ENCODE measurements around the gene ASMTL.
"Not testable (repeated sequence)": the region's sequence is repeated elsewhere in the genome, so short reads cannot be mapped to it uniquely, and the experiment has no call there.

The ASMTL gene

DNA sequence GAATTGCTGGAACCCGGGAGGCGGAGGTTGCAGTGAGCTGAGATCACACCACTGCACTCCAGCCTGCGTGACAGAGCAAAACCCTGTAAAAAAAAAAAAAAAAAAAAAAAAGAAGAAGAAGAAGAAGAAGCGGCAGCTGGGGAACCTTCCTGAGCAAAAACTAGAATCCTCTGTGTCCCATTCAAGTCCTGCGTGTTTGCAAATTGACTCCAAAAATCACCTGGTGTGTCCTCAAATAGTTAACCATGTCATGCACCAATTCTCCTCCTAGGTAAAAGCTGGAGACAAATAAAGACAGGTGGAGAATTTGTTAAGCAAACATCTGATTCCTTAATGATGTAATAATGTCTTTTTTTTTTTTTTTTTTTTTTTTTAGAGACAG lies 31.9 kb upstream of the ASMTL start:
- peak overlapping the region; percentile 87 for H3K27ac ChIP-seq (replicated peaks)
- DNase-seq (ENCODE audit: low read depth in 1 of 2, low spot score in 1 of 2): no peak
- no peaks in the 10 kb centered on the region for H3K27me3 ChIP-seq (ENCODE audit: insufficient read depth, poor library complexity, severe bottlenecking)
- H3K4me3 ChIP-seq (replicated peaks; ENCODE audit: insufficient read depth, low read length): no peak overlapping the region
- TF ChIP-seq POLR2AphosphoS5 (IDR thresholded peaks at IDR 0.05; ENCODE audit: low read depth) (no peak), GABPA (IDR thresholded peaks at IDR 0.05; ENCODE audit: low read depth) (no peak), REST (IDR thresholded peaks at IDR 0.05; ENCODE audit: insufficient replicate concordance, low read depth) (no peak), CTCF (IDR thresholded peaks at IDR 0.05; ENCODE audit: insufficient read depth, low read length) (no peak), SPI1 (IDR thresholded peaks at IDR 0.05; ENCODE audit: borderline replicate concordance, low read depth) (no peak)

- TF ChIP-seq POLR2AphosphoS5 (IDR thresholded peaks at IDR 0.05; ENCODE audit: low read depth) (no peak), SPI1 (IDR thresholded peaks at IDR 0.05; ENCODE audit: borderline replicate concordance, low read depth) (no peak), CTCF (IDR thresholded peaks at IDR 0.05; ENCODE audit: insufficient read depth, low read length) (no peak), REST (IDR thresholded peaks at IDR 0.05; ENCODE audit: insufficient replicate concordance, low read depth) (no peak), GABPA (IDR thresholded peaks at IDR 0.05; ENCODE audit: low read depth) (no peak)
- Histone ChIP-seq H3K27me3 (ENCODE audit: insufficient read depth, poor library complexity, severe bottlenecking) (no peaks in the 10 kb centered on the region), H3K4me3 (replicated peaks; ENCODE audit: insufficient read depth, low read length) (no peak overlapping the region), H3K27ac (replicated peaks) (peak overlapping the region; percentile 87)
- no peak for DNase-seq (ENCODE audit: low read depth in 1 of 2, low spot score in 1 of 2)
Observed at GRCh38 chrX:1483843-1484637, 31.3 kb upstream of the ASMTL start.

GRCh38 chrX:1482530-1482928 lies 29.8 kb upstream of the ASMTL start:
- not testable (repeated sequence) for DNase-seq (ENCODE audit: low read depth in 1 of 2, low spot score in 1 of 2); H3K4me3 ChIP-seq (replicated peaks; ENCODE audit: insufficient read depth, low read length); H3K27me3 ChIP-seq (ENCODE audit: insufficient read depth, poor library complexity, severe bottlenecking)
- H3K27ac ChIP-seq (replicated peaks): peak overlapping the region; percentile 87

DNA sequence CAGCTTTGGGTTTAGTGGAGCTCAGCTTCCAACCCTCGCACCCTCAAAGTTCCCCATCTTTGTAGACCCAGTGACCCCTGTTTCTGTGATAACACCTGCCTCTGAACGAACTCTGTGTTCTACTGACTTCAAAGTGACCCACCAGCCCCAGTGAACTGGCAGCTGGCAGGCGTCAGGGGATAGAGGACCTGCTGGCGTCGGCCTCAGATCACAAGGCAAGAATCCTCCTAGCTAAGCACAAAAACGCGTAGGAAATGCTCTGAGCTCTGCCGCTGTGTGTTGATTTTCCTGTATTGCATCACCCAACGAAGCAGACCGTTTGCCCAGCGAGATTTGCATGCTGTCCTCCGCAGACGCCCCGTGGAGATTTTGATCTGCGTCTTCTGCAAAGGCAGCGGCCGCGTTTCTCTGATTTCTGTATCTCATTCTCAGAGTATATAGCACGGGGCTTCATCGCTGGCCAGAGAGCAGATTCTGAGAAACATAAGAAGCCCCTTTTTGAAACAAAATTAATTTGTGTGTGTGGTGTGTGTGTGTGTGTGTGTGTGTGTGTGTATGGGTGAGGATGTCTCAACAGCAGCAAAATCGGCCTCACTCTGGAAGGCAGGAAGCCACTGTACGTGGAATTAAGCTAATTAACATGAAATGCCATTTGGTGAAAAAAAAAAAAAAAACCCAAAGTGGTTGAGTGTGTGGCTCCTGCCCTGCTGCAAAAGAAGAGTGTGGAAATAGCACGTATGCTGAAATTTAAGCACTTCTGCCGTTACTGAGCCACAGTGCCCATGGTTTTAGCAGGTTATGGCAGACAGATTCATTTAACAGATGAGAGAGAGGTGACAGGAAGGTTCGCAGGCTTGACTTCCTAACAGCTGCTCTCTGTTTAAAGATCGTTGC lies 29.2 kb upstream of the ASMTL start:
- no peaks in the 10 kb centered on the region for H3K27me3 ChIP-seq (ENCODE audit: insufficient read depth, poor library complexity, severe bottlenecking)
- no peak overlapping the region; the same call in 1 of the 2 replicates for H3K4me3 ChIP-seq (replicated peaks; ENCODE audit: insufficient read depth, low read length)
- TF ChIP-seq POLR2AphosphoS5 (IDR thresholded peaks at IDR 0.05; ENCODE audit: low read depth) (no peak; the same call in 1 of the 2 replicates), CTCF (IDR thresholded peaks at IDR 0.05; ENCODE audit: insufficient read depth, low read length) (no peak), REST (IDR thresholded peaks at IDR 0.05; ENCODE audit: insufficient replicate concordance, low read depth) (no peak), SPI1 (IDR thresholded peaks at IDR 0.05; ENCODE audit: borderline replicate concordance, low read depth) (no peak), GABPA (IDR thresholded peaks at IDR 0.05; ENCODE audit: low read depth) (no peak)
- H3K27ac ChIP-seq (replicated peaks): peak overlapping the region; percentile 87
- peak; percentile 69 to 93 for DNase-seq (ENCODE audit: low read depth in 1 of 2, low spot score in 1 of 2)

Measured in HL-60 (cell line).